HT1080 (cell line): ENCODE results near the gene FAM117B. TPM values are rescaled to one million over a fixed set of nuclear protein-coding genes. Genes with fewer than 3 reads are reported as not detected.
"Not testable (repeated sequence)": the region's sequence is repeated elsewhere in the genome, so short reads cannot be mapped to it uniquely, and the experiment has no call there.

Experiments used
- DNase-seq: peaks from one replicate; pipeline ENCODE4 v3.0.0-alpha.2; 2015; ENCODE audit warnings: low read depth
- total RNA-seq: library from RNA; depleted of rRNA; stranded (reverse); fragments of >200 nt; shearing (Covaris generic); gene quantifications from 2 replicates; pipeline ENCODE4 v1.2.3, GENCODE V29; 2014

Gene FAM117B
- total RNA-seq, 1 experiment from 2014 or later: 1.2 TPM

DNA sequence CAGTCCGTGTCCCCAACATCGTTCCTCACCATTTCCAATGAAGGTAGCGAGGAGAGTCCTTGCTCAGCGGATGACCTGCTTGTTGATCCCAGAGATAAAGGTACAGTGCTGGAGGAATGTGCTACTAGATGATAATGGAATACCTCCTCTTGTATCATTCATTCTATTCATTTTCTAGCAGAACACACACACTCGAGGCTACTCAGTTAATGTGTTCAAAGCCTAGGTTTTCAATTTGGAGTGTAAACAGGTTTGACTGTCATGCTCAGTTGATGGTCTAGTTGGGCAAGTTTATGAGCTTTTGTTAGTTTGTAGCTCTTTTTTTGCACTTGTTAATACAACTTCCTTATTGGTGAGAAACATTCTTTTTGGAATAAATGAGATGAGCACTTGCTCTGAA, 122.6 kb downstream of the FAM117B start:
- DNase-seq: no peak

DNA sequence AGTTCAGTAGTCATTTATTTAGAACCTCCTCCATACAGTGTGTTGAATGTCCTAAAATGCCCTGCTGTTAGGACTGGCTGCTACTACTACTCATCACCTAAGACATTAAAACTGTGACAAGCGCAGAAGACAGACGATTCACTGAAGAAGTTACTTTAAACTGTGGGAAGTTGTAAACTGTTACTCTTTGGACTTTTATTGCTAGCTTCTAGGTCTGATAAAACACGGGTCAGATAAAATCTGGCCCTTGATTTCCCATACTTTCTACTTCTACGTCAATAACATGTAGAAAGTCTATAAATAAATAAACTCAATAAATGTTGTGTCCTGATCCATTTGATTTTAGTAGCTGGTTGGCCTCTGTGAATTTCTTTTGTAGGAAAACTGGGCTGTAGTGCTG, 123.4 kb downstream of the FAM117B start:
- no peak for DNase-seq

DNA sequence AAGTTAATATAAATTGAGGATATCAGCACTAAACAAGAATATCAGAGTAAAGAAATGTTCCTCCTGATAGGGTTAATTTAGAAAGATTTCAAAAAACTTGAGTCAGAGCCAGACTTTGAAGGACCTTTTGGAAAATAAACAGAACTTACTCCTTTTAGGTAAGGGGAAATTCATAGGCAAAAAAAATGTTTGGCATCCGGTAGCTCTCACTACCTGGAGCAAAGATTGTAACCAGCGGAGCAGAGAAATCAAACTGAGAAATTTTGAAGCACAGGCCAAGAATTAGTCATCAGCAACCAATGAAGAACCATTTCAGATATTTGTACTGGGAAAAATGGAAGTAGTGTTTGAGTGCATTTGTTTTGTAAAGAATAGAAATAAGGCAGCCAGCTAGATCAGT, 123.8 kb downstream of the FAM117B start:
- no peak for DNase-seq

DNA sequence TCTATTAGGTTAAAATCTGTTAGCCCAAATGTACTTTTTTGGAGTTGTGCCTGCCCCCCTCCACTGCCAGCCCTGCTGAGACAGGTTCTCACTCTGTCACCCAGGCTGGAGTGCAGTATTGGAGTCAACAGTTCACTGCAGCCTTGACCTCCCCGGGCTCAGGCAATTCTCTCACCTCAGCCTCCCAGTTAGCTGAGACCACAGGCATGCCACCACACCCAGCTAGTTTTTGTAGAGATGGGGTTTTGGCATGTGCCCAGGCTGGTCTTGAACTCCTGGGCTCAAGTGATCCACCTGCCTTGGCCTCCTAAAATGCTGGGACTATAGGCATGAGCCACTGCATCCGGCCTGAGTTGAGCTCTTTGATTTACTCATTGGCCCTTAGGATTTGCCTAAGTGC, 126.1 kb downstream of the FAM117B start:
- DNase-seq: peak; percentile 20

DNA sequence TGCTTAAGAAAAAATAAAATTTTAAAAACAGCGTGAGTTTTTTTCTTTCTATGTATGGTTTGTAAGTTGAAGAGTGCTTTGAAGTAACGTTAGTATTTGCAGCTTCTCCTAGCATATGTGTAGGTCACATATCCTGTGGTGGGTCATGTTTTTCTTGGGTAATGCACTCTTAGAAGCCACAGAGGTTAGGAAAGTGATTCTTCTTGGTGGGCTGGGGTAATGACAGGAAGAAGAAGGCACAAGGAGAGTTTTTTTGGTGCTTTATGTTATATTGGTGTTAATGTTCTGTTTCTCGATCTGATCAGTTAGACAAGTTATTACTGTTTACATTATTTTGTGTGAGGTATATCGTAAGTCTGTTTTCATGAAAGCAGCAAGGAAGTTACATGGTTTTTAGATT, 127.8 kb downstream of the FAM117B start:
- DNase-seq: no peak

DNA sequence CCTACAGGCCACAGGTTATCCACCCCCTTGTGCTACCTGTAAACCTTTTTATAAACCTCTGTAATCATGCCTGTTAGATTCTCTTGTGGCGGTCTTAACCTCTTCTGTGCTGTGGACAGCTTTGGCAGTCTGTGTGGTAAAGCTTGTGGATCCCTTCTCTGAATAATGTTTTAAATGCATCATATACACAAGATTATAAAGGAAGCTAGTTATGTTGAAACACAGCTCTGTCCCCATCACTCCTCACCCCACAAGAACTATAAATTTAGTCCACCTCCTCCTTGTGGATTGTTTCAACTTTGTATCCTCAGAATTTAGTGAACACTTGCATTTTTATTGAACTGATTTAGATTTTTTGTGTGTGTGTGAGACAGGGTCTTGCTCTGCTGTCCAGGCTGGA, 129.1 kb downstream of the FAM117B start:
- no peak for DNase-seq

DNA sequence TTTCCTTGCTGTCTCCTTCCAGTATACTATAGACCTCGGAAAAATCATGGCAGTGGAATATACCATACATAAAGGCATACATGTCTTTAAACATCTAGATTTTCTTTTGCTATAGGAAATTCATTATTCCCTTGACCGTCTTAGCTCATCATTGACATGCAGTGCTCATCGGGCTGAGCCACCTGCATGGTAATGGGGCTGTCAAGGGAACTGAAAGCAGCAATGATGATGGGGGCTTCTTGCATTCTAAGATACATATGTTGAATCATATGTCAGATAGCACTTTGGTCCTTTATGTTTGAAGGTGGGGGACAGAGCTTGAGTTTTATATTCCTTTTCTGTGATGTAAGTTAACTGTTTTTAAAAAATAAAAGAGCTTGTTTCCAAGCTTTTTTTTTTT, 130.2 kb downstream of the FAM117B start:
- no peak for DNase-seq

DNA sequence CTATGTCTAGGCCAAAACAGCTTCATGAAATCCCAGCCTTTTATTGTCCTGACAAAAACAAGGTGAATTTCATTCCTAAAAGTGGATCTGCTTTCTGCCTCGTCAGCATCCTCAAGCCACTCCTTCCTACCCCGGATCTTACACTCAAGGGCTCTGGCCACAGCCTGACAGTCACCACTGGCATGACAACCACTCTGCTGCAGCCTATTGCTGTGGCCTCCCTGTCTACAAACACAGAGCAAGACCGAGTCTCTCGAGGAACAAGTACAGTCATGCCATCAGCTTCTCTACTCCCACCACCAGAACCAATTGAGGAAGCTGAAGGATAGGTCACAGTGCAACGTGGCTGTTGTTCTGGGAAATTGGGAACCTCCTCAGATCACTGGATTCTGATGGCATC, 130.7 kb downstream of the FAM117B start:
- DNase-seq: peak; percentile 5

DNA sequence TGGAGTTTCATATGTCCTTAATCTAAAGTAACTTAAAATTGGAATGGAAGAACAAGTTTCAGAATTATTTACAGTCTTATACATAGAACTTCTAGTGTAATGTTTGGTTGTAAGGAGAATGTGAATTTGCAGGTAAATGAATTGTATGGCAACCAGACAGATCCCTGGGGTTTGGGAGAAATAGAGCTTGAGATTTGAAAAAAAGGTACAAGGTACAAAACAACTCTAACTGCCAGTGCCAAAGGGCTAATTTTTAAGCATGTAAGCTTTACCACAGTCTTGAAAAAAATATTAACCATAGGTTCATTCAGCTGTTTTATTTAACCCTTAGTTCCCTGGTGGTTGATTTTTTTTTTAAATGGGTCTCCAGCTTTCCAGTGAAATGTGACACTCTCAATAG, 133.5 kb downstream of the FAM117B start:
- DNase-seq: no peak

DNA sequence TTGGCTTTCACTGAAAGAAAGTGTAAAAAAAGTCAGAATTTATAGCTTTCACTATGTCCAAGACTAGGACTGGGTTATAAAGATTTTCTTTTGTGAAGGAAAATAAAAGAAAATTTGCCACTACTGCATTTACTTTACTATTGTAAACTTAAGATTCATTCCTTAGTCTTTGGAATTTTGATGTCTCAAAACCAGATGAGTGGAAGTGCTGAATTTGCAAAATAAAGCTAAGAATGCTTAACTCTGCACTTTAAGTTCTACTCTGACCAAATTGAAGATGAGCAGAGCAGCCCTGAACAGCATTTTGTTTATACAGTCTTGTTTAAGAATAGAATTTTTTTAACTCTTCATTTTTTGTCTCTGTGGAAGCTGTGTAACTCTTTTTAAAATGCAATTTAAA, 134.4 kb downstream of the FAM117B start:
- no peak for DNase-seq

DNA sequence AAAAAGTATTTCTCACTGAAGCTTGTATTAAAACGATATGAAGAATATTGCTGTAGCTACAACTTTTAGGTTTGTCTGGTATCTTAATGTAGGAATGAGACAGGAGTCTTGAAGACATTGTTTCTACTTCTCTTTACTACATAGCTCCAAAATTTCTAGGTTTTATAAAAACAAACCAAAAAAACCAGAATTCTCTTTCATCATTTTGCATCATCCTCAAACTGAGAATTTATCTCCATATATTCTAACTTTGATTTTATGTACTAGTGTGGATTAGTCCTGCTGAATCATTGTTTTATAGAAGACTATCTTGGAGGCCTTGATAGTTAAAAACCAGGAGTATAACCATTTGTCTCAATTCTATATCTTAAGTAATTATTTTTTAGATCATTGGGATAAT, 136.6 kb downstream of the FAM117B start:
- no peak for DNase-seq

DNA sequence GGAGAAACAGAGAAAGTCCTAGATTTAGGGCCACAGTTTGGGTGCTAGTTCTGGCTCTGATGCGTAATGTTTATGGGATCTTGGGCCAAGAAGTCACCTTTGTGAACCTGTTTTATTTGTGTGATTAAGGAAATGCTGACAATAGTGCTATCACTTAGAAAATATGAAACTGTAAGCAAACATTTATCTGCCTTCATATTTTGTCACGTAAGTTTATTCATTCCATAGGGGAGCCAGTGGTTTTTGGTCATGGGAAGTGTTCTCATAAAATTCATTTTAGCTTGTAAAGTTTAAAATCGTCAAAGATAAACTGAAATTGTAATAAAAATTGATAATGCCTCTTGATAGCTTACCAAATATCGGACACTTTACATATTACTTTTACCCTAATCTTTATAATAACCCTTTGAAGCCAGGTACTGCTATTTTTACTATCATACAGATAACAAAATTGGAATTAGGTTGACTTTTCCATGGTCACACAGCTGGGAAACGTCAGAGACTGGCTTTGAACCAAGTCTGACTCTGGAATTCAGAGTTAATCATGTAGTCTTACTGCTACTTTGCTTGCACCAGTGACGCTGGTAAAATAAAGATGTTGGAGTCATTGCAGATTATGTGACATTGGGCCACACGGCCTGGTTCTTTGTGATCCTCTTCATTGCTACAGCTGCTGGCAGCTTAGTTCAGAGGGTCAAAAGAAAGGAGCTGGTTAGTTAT, 137.1 kb downstream of the FAM117B start:
- DNase-seq: no peak

DNA sequence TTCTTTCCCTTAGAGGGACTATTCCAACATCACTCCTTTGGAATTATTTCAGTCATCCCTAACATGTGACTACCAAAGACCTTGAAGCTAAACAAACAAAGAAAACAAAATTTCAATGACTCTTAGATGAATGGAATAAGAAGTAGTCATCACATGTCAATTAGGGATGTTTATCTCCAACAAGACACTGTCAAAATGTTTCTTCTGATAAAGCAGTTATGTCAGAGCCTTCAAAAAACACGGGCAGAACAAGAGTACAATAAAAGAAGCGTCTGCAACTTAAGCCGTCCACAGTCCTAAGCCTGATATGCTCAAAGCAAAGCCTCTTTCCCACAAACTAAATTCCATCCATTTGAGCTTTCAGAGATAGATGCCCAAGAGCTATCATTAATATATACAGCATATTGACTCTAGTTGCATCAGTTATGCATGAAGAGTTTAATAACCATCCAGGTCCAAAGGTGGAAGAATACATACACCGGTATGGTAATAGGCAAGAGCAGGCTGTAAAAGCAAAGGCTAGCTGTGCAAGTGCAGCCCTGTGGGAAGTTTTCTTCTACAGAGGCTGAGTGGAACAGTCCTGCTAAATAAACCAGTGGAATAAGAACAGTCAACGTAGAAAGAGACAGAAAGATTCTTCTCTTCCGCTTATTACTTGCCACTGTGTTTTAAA, 138.7 kb downstream of the FAM117B start:
- DNase-seq: no peak

DNA sequence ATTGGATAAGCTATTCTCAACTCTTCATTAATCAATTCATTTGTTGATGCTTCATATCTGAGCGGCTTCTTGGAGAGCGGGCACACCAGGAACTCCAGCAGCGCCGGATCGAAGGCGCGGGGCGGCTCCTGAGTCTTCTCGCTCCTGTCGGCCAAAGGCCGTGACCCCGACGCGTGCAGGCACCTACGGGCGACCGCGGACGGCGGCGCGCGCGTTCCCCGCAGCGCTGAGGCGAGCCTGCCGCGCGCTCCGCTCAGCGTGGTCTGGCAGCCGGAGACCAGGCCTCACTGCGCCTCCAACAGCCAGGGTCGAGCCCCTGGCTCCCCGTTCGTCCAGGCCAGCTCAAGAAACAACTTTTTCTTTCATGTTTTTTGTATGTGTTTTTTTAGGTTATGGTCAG, 139.3 kb downstream of the FAM117B start:
- no peak for DNase-seq

DNA sequence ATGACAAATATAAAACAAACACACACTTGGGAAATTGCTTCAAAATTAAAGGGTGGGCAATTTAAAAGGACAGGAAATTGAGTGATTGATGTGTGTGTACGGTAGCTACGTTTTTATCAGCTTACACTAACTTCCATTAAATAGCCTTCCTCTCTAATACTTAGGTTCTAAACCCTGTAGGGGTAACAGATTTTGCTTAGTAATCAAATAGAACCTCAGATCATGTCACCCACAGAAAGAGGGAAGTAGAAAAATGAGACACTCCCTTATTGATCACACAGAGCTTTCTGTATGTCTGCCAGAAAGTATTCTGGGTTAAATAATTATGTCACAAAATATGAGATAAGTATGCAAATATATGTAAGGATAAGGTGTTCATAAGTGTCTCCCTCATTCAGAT, 143.4 kb downstream of the FAM117B start:
- no peak for DNase-seq

DNA sequence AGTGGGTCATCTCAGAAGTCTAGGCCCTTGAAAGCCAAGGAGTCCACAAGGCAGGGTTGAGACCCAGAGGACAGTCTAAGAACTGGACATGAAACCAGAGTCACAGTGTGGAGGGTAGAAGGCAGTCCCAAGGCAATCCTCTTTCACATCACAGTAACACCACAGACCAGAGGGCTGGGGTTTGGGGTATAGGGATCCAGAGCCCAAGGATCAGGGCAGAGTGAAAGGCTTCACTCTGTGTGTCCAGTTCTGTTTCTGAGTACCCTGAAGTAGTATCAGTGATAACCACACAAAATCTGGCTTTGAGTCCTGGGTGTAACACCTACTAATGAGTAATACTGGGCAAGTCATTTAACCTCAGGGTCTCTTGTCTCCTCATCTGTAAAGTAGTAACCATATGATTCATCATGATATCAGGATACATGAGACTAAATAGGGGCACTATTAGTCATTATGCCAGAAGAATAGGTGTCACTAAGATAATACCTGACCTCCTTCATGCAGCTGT, 145.8 kb downstream of the FAM117B start:
- DNase-seq: peak; percentile 92

DNA sequence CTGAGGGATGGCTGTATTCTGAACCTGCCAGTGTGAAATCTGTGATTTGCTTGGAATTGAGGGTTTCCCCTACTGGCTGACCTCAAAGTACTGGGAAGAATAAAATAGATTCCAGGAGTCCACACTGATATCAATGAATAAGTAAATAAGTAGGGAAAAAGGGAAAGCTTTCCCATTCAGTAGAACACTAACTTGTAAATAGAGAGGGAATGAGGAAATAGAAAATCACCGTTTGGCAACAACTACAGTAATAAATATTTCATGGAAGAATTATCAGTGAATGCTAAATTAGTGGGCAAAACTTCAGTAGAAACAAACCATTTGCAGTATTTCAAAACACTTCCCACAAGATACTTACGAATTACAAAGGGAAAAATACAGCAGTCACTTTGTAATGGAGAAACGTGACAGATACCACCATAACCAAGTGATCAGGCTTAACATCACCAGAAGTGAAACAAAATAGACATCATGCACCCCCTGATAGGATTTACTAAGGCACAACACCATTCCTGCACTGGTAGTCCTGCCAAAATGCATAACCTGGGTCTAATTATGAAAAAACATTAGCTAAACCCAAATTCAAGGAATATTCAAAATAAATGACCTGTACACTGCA, 148.3 kb downstream of the FAM117B start:
- no peak for DNase-seq

DNA sequence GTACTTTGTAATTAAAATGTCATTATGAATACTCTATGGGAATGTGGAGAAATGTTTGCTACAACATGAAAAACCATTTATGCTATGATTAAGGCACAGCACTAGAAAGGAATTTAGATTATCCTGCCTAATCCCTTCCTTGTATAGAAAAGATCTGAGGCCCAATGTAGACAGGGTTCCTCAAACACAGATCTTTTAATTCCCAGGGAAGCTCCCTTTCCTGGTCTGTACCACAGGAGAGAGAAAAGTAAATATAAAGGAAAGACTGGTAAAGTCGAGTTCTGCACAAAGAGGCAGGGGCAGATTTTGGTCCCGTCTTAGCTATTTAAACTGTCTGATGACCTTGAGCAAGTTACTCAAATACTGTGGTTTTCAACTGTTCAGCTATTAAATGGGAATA, 152.1 kb downstream of the FAM117B start:
- DNase-seq: no peak

DNA sequence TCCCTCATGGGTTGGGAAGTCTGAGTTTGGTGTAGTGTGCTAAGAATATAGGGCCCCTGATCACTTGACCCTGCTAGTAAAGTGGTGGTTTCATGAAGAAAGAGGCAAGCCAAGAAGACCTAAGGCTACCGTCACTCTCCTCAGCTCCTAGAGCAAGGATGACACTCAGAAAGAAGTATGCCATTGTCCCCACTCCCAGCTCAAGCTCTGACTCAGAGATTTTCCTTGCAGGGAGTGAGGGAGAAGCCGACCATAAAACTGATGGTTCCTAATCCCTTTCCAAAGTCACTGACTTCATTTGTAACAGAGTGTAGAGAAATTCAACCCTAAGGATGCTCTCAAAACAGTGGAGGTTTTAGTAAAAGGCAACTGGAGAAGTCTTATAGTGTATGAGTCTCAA, 155.9 kb downstream of the FAM117B start:
- DNase-seq: peak; percentile 19

DNA sequence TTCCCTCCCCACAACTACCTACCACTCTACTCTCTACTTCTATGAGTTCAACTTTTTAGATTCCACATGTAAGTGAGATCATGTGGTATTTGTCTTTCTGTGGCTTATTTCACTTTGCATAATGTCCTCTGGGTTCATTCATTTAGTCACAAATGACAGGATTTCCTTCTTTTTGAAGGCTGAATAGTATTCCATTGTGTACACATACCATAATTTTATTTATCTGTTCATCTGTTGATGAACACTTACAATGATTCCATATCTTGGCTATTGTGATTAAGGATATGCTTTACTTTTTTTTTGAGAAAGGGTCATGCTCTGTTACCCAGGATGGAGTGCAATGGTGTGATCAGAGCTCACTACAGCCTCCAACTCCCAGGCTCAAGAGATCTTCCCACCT, 163.2 kb downstream of the FAM117B start:
- DNase-seq: no peak

DNA sequence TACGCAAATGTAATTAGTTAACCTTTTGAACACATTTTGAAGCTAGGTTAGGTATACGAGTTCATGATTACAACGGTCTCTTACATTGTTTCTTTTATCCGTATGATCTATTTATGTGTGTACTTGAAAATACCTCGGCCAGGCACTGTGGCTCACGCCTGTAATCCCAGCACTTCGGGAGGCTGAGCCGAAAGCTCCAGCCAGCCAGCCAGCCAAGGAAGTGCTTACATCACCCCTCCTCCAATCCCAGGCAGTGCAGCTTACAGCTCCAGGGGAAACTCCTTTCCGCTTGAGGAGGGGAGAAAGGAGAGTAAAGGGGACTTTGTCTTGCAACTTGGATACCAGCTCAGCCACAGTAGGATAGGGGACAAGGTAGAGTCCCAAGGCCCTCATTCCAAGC, 171.1 kb downstream of the FAM117B start:
- DNase-seq: not testable (repeated sequence)

DNA sequence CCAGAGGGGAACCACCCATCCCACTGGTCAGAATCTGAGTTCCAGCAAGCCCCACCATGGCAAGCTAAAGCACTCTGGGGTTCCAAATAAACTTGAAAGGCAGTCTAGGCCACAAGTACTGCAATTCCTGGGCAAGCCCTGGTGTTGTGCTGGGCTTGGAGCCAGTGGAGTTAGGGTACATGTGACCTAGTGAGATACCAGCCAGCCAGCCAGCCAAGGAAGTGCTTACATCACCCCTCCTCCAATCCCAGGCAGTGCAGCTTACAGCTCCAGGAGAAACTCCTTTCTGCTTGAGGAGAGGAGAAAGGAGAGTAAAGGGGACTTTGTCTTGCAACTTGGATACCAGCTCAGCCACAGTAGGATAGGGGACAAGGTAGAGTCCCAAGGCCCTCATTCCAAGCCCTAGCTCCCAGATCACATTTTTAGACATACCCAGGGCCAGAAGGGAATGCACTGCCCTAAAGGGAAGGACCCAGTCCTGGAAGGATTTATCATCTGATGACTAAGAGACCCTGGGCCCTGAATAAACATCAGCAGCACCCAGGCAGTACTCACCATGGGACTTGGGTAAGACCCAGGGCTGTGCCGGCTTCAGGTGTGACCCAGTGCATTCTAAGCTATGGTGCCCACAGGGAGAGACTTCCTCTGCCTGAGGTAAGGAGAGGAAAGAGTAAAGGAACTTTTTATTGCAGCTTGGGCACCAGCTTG, 172.8 kb downstream of the FAM117B start:
- peak; percentile 86 for DNase-seq
